Stimulated activated CD8-positive, alpha-beta memory T cell treated with anti-CD3 and anti-CD28 coated beads, Interleukin-4, amount 100 ng/mL, for 4 hours (primary cell): Measurements from ENCODE around the gene ZMIZ1.

Experiments
- DNase-seq, 2 donors: peaks; one replicate each; pipeline ENCODE4 v3.0.0-alpha.2; 2020; ENCODE audit warnings: low read depth in 2 of 2, low spot score in 1 of 2

The ZMIZ1 gene

DNA sequence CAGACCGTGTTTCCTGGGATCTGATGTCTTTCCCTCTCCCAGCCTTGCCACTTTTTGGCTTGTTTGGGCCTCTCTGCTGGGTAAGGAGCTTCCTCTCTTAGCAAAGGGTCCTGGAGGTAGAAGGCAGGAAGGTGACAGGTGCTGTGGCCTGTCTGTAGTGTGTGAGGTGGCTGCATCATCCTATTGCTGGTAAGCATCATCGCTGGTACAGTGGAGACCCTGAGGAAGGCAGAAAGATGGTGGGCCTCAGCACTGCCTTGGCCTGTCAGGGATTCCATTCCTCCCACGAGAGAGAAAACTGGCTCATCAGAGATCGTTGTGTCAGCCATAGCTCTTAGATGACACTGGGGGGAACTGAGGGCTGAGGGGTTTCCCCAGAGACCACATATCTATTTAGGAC, 46.5 kb downstream of the ZMIZ1 start:
- DNase-seq: no peak

DNA sequence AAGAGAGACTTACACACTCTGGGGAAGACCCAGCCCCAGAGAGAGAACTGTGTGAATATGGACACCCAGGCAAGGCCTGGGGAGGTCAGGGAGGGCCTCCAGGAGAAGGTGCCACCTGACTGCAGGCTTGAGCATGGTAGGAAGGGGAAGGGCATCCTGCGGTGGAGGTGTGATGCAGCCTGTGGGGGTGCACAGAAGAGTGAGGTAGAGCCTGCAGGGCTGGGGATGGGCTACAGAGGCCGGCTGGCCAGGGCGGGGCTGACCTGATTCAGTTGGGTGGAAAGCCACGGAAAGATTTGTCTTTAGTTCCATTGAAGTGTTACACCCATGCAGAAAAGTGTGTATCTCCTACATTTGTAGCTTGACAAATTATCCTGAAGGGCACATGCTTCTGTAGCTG, 47.6 kb downstream of the ZMIZ1 start:
- DNase-seq: no peak

DNA sequence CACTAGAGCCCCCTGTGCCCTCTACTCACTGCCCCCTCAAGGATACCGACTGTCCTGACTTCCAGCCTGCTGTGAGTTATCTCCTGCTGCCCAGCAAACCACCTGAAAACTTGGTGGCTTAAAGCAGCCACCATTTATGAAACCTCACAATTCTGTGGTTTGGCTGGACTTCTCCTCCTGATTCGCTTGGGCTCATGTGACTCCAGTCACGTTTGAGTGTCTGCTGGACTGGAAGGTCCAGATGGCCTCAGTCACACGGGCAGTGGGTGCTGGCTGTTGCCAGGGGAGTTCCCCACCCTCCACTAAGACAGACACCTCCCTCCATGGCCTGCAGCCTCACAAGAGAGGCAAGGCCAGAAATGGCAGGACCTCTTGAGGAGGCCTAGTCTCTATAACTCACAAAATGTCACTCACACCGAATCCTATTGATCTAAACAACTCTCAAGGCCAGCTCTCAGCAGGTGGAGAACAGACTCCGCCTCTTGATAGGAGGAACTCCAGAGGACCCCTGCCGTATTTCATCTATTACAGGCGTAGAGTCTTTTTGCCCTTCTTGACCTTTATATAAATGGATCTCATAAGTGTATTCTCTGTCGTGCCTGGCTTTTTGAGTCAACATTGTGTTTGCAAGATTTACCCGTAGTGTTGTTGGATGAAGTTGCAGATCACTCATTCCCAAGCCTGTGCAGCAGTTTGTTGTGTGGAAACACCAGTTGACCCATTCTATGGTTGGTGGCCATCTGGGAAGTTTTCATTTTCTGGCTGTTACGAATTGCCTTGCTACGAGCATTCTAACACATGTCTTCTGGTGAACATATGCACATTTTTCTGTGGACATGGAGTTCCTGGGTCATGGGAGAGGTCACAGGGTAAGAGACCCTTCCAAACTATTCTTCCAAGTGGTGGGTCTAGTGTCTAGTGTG, 48.3 kb downstream of the ZMIZ1 start:
- no peak for DNase-seq

DNA sequence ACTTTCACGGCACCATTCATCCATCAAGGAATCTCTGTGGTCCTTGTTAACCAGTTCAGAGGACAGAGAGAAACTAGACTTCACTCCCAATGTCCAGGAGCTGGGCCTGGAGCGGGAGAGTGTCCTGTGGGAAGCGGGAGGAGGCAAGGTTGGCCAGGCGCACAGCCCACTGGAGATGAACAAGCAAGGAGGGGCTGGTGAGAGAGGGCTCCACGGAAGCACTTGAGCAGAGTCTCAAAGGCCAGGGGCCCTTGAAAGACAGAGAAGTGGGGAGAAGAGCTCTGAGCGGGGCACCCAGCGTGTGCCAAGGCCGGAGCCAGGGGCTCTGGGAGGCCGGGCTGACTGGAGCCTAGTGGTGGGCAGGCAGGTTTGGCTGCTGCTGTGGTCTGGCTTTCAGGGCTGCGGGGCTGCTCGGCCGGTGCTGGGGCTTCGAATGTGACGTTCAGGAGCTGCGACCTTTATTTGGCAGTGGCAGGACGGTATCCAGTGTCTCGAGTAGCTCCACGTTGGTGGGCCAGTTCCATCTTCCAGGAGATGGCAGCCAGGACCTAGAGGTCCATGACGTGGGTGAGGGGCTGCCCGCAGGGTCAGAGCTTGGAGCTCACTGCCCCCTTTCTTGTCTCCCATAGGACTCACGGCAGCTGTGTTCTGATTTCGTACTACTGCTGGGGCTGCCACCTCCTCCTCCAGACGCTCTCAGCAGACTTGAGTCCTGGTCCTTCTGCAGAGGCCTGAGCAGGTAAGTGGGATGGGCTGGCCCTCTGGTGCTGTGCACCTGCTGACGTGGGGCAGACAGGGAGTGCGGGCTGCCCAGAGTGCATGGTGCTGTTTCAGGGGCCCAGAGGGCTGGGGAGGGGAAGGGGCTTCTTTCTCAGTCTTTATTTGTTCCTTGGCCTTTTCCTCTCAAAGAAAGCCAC, 49.8 kb downstream of the ZMIZ1 start:
- DNase-seq: no peak

DNA sequence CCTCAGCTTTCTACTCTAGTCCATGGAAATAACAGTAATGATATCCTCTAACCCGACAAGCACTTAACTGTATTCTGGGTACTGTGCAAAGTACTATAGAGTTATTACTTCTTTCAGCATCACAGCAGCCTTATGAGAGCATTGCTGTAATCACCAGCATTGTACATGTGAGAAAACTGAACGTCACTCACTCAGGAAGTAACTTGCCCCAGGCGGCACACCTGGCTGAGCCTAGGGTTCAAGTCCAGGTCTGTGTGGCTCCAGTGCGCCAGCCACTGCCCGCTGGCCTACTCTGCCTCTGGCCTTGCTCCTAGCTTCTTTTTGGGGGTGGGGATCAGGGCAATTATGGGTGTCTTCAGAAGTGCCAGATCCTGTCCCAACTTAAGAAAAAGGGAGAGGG, 50.5 kb downstream of the ZMIZ1 start:
- no peak for DNase-seq

DNA sequence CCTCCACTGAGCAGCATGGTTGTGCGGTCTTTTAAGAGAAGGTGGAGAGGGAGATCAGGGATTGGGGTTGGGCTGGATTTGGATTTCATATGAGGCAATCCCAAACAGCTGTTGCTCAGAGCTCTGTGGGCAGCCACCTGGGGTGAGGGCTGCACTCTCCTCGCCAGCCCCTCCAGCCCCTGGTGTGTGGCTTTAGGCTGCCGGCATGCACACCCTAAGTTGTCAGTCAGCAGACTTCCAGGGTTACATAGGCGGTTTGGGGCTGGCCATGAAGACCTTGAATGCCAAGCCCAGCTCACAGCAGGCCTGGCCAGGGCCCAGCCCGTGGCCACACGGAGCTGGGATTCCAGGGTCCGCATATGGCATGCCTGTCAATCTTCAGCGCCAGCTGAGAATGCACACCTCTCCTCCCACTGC, 54.8 kb downstream of the ZMIZ1 start:
- no peak for DNase-seq

DNA sequence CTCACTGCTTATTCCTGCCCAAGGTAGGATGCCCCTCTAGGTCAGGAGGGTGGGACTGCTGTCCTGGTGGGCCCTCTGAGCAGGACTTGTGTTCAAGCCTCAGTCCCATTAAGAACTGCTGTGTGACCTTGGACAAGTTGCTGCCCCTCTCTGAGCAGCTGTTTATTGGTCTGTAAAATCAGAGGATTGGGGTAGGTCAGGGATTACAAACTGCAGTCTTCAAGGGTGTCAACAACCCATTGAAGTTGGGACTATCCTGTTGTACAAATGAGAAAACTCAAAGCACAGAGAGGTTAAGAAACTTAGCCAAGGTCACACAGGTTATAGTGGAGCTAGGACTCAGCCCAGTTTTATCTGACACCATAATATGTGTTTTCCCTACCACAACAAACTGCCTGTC, 55.3 kb downstream of the ZMIZ1 start:
- no peak for DNase-seq

DNA sequence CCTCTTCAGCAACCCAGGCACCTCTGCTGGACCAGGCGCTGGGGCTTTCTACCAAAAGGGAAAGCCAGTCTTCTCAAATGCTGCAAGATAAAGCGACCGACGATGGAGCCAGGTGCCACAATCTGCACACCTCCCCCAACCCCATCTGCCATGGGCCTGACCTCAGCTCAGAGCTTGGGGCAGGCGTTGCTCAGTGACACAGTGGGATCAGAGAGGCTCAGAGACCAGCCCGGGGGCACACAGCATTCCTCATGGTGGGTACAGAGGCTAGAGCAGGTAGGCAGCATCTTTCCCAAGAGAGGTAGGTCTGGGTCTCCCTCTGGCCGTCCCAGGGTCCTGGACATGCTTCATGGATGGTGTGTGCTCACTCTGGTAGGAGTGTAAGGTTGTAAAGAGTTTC, 56.3 kb downstream of the ZMIZ1 start:
- DNase-seq: no peak

DNA sequence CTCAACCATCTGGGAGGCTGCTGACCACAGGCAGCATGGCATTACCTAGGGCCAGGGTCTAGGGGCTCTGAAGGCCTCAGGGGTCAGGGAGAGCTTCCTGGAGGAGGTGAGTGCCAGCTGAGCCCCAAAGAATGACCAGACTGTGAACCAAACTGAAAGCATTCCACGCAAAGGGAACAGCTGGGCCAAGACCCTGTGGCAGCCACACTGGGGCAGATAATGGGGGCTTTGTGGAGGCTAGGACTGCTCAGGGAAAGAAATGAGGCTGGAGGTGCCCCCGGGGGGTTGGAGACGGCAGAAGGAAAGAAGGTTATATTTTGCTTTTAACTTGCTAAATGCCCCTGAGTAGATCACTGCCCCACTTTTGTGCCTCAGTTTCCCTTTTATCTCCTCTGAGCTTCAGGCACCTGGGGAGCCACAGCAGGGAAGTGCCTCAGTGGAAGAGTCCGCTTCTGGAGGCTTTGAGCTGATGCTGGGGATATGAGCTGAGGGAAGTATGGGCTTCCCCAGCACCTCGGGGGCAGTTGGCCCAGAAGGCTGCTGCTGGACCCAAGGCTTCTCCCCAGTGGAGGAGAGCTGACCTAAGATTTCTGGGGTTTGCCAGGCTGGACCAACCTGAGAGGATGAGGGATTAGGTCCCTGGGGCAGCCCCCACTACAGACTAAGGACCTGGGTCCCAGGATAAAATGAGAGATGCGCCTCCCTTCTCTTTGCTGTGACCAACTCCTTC, 57.8 kb downstream of the ZMIZ1 start:
- no peak for DNase-seq

DNA sequence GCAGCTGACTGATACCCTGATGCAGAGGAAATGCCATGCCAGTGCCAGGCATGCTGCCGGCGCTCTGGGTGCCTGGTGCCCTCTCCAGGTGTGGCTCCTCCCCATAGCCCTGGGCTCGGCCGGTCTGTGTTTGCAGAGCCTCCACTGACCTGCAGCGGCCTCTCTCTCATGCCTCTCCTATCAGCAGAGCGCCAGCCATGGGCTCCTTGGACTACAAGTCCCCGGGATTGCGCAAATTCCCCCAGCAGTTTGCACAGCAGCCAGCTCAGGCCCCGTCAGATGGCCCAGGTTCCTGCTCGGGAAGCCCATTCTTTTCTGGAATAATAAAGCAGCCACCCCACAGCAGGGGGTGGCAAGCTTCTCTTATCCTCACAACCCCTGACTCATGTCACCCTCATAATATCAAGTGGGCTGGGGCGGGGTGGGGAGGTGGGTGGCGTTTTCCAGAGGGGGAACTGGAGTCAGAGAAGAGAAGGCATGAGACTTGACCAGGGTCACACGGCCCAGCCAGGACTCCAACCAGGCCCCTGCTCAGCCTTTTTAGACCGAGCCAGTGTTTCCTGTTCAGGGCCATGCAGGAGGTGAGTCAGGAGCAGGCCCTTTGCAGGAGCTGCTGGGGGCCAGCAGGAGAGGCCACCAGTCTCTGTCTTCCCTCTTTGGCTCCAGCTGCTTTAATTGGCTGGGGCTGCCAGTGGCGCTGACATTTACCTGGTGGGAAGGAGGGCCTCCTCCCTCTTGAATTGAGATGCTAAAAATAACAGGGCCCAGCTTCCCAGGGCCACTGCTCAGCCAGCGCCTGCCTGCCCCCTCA, 58.6 kb downstream of the ZMIZ1 start:
- no peak for DNase-seq

DNA sequence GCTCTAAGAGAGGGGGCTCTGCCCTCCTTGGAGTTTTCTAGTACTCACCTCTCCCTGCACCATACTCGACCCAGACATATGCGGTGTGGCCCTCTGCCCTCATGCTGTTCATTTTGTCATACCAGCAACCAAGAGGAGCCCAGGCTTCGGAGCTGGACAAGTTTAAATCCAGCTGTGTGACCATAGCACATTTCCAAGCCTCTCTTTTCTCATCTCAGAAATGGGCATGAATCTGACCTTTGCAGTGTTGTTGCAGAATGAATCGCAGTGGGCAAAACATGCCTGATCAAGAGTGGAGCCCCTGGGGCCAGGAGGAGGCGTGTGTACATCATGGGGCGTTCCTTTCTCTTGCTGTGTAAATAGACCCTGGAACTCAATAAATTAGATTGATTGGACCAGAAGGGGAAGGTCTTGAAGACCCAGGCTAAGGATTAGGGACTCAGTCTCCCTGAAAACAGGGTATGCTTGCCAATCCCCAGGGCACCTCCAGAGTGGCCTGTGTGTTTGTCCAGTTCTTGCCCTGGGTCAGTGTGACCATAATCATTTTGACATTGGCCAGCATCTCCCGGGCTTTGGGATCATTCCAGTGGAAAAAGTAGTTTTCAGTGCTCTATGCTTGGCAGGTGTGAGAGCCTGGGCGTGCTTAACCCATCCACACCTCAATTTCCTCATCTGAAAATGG, 59.6 kb downstream of the ZMIZ1 start:
- DNase-seq: no peak

DNA sequence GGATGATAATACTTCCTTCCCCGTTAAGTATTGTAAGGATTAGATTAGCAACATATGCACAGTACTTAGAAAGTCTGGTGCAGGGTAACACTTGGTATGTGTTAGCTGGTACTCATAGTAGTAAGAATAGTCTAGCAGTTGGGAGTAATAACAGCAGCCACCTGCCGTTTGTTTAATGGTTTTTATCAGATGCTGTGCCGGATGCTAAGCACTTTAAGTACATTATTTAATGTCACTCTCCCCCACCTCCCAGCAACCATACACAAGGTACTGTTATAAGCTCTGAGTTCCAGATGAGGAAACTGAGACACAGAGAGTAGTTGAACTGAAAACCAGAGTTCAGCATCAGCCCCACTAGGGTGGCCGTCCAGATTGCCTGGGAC, 60.1 kb downstream of the ZMIZ1 start:
- no peak for DNase-seq

DNA sequence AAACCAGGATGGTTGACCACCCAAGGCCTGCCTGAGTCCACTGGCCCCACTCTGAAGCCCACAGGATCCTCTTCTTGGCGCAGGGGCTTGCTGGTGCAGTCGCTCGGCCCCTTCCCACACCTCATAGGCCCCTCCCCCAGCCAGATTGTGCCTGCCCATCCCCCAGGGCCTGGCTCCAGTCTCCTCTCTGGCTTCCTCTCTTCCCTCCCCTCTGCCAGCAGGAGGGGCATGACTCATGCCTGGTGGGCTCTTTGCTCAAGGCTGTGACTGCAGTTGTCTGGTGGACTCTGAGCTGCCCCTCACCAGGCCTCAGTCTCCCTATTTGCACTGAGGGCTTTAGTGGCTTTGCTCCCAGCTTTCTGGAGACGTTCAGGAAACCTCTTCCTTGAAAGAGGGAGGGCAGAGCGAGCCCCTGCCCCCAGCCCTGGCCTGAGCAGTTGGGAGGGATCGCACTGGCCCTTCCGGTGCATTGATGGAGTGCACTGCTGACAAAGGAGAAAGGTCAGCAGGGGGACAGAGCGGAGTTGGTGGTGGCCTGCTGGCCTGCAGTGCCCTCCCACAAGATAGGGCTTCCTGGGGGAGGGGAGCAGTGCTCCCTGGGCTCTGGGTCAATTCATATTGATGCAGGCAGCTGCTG, 60.7 kb downstream of the ZMIZ1 start:
- DNase-seq: no peak

DNA sequence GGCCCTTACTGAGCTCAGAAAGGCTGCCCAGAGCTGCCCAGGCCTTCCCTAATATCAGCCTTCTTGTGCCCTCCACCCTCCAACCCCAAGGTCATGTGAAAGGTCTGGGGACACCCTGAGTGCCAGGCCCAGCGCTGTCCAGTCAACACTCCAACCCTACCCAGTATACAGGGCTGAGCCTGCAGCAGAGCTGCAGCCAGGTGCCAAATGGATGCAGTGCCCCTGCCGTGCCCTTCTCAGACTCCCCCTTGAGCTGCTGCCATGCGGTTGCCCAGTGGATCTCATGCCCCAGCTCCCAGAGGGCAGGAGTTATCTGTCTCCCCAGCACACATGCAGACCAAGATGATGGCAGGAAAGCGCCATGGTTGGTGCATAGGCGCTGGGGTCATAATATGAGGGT, 61.5 kb downstream of the ZMIZ1 start:
- DNase-seq: no peak

DNA sequence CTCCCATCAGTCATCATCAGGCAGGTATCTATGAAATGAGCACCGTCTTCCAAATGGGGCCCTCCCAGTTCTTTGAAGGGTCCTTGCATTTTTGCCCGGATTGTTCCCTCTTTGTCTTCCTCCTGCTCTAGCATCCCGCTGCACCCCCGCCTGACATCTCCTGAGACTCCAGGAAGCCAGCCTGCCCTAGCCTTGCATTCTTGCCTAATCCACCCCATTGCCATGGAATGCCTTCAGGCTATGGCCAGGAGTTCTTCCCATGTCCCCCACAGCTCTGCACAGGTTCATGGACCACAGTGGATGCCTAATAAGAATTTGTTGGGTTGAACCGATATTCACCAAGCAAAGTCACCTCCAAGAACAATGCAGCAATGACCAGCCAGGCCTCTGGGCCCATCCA, 62.1 kb downstream of the ZMIZ1 start:
- no peak for DNase-seq

DNA sequence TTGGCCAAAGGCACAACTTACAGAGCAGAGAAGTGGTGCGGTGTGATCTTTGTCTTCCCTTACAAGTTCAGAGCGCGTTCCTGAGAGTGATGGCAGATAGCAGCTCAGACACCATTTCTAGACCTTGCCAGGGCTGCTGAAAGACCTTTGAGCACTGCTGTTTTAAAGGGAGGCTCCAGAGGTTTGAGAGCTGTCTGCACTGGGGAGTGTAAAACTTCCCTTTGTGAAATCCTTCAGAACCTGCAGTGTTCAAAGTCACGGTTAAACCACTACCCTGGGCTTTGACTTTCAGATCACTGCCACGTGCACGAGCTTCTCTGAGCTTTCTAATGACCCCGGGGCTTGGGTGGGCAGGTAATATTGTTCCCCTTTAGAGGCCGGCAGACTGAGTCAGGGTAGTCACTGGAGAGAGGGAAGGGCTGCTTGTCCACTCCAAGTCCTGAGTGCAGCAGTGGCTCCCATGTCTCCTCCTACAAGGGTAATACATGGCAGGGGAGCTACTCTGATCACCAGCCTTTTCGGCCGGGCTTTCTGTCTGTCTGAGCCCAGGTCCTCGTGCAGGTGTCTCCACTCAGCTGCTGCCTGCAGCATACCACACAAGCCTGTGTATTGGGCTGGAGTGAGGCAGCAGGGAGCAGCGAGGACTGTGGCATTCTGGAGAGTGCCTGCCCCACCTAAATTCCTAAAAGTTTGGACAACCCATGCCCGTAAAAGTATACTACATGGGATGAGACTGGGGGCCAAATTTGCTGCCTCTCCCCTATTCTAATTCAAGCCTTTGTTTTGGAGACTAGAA, 63.3 kb downstream of the ZMIZ1 start:
- no peak for DNase-seq

DNA sequence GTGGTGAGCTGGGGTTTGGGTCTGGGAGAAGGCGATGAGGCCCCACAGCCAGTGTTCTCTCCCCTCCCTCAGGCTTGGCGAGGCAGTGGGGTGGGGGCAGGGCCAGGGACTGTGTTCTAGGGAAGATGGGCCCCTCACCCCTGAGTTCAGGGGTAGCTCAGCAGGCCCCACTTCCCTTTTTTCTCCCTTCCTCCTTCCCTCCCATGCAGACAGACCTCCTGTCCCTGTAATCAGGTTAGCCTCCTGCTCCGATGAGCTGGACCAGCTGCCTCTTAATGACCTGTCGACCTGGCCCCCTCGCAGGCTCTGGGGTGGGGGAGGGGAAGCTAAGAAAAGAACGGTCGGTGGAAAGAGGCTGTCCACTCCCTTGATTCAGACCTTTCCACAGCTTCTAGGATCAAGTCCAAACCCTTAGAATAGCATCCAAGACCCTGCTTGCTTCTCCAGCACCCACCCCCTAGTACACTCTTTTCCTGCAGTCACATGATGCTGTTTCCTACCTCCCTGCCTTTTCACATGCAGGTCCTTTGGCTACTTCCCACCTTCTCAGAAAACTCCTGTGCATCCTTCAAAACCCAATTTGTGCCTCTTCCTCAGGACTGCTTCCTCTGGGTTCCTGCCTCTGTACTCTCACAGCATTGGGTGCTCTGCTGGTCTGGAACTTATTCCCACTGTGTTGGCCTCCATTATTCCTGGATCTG, 64.1 kb downstream of the ZMIZ1 start:
- no peak for DNase-seq

DNA sequence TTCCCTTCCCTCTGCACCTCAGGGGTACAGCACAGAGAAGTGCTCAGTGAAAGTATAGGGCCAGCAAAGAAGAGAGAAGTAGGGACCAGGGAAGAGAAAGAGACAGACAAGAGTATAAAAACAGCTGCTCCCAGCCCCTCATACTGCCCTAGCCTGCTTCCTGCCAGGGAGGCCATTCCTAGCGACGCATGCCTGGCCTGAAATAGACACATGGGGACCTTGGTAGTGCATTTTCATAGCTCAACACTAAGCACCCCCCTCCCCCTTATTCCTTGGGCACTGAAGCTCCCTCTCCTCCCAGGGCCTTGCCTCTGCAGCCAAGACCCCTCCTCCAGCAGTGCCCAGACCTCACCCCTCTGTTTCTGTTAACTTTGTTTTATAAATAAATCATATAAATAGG, 64.7 kb downstream of the ZMIZ1 start:
- DNase-seq: no peak
